Spleen (tissue), 11 donors: ENCODE results near the gene RARA. TPM values are rescaled to one million over a fixed set of nuclear protein-coding genes. Genes with fewer than 3 reads are reported as not detected.
A peak's percentile ranks its signal among the peaks of the same experiment; 100 is the strongest.

ENCODE experiments used
- DNase-seq: peaks from one replicate; pipeline ENCODE4 v3.0.0-alpha.2; 2020
- H3K27ac ChIP-seq, 8 donors: fragments of 200-600 bp; sonication (generic) in 7 of 8; 1 replicate in 4 of 8; 2 replicates in 4 of 8; pipeline versions ENCODE4 v1.5.0 to v1.8.0; 2016 to 2021; ENCODE audit warnings: inconsistent platforms in 4 of 8, mild to moderate bottlenecking in 4 of 8, moderate library complexity in 1 of 8
- H3K27me3 ChIP-seq, 7 donors: fragments of 200-600 bp; sonication (generic) in 6 of 7; replicated peaks in 1 of 7; 1 replicate in 4 of 7; 2 replicates in 3 of 7; pipeline versions ENCODE4 v1.5.0 to v1.8.0; 2016 to 2021; ENCODE audit warnings: inconsistent platforms in 3 of 7, mild to moderate bottlenecking in 1 of 7
- H3K36me3 ChIP-seq, 6 donors: fragments of 200-600 bp; sonication (generic) in 5 of 6; 1 replicate in 4 of 6; 2 replicates in 2 of 6; pipeline versions ENCODE4 v1.5.0 to v1.8.0; 2016 to 2021; ENCODE audit warnings: inconsistent platforms in 2 of 6
- H3K4me1 ChIP-seq, 6 donors: fragments of 200-600 bp; sonication (generic) in 5 of 6; 1 replicate in 3 of 6; 2 replicates in 3 of 6; pipeline versions ENCODE4 v1.5.0 to v1.8.0; 2016 to 2021; ENCODE audit warnings: inconsistent platforms in 3 of 6
- H3K4me3 ChIP-seq, 8 donors: fragments of 200-600 bp; sonication (generic) in 7 of 8; 1 replicate in 4 of 8; 2 replicates in 4 of 8; pipeline versions ENCODE4 v1.5.0 to v1.8.0; 2016 to 2021; ENCODE audit warnings: inconsistent platforms in 4 of 8, mild to moderate bottlenecking in 4 of 8, moderate library complexity in 2 of 8
- H3K9me3 ChIP-seq, 8 donors: fragments of 200-600 bp; sonication (generic) in 7 of 8; 1 replicate in 4 of 8; 2 replicates in 4 of 8; pipeline versions ENCODE4 v1.5.0 to v1.8.0; 2016 to 2021; ENCODE audit warnings: inconsistent platforms in 4 of 8
- POLR2A ChIP-seq, 3 donors: fragments of 450-650 bp; IDR thresholded peaks; one replicate each; pipeline ENCODE4 v1.5.1; 2017; ENCODE audit warnings: antibody characterized with exemption in 3 of 3, mild to moderate bottlenecking in 1 of 3
- POLR2AphosphoS5 ChIP-seq, 3 donors: sonication (generic); formaldehyde crosslinking; IDR thresholded peaks; one replicate each; pipeline ENCODE4 v1.5.1; 2017; ENCODE audit warnings: antibody characterized with exemption in 3 of 3
- WGBS, 5 donors: extraction: QIAGEN DNeasy Blood & Tissue Kit in 3 of 5; methylation state at CpG; one replicate each; pipeline versions ENCODE4 v1.1.5 to v1.1.7; 2013 to 2018; 5-methylcytosine and 5-hydroxymethylcytosine counted together
- intact Hi-C: fragments of 100-400 bp; cut with DNase I; formaldehyde crosslinking; loops from one replicate; pipeline ENCODE4 v1.15.0; 2023; ENCODE audit warnings: low total_unique reads
- polyA plus RNA-seq, 3 donors: library from polyadenylated mRNA; stranded (reverse); fragments of 200-250 nt; gene quantifications; one replicate each; pipeline ENCODE4 v1.2.1, GENCODE V29; 2013
- total RNA-seq, 7 donors: library from RNA; depleted of rRNA in 3 of 7; stranded (reverse); fragments of >200 nt in 3 of 7; fragmentation: NEBNext Ultra II Directional in 4 of 7; extraction: Animal tissue kit (Norgen Biotek cat#: 25700) in 4 of 7; gene quantifications; one replicate each; pipeline versions ENCODE4 v1.1.0 to v1.2.1, GENCODE V29; 2016 to 2021
- TF ChIP-seq, protein P1 (sequence below), 11 experiments: fragments of 200-600 bp in 7 of 11; fragments of 450-650 bp in 4 of 11; sonication (generic) in 4 of 11; IDR thresholded peaks in 8 of 11; conservative IDR thresholded peaks in 3 of 11; 1 replicate in 7 of 11; 2 replicates in 4 of 11; pipeline versions ENCODE4 v1.4.0 to v1.8.0; 2016 to 2021; ENCODE audit warnings: antibody characterized with exemption in 11 of 11, inconsistent platforms in 4 of 11, mild to moderate bottlenecking in 1 of 11
- donor health status: healthy with polysubstance abuse.
- donor health status: DM: no; HTN: no; CAD: no; lungs with moderate emphysema.
- donor health status: DM: no; HTN: no; CAD: no.
- donor health status: Bipolar disorder and iron deficiency.
- donor health status: healthy.
- donor health status: DM: no; HTN: no; CAD: no.
- donor health status: DM: yes; HTN: yes; CAD: no.

The RARA gene
- total and polyA plus RNA-seq, 10 donors, result 13.3 to 95.1 (median 58.9) TPM

DNA sequence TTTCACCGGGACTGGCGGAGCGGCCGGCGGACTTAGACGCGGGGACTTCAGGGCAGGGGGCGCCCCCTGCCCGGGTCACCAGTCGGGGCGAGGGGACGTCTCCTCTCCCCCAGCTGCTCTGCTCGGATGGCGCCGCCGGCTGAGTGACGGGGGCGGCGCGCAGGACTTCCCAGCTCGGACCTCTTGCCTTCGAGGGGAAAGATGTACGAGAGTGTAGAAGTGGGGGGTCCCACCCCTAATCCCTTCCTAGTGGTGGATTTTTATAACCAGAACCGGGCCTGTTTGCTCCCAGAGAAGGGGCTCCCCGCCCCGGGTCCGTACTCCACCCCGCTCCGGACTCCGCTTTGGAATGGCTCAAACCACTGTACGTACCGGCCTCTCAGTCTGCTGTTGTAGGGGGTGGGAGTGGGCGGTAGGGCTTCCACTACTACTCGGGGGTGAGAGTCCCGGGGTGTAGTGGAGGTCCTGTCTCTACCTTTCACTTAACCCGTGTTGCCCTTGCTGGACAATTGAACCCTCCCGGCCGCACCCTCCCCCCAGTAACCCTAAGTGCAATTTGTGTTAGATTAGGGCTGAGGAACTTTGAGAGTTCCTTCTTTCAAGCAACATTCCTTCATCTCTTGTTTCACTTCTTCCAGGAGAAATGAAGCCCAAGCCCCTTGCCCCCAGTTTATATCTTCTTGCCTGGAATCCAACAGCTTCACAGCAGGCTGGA is 33.7 kb downstream of the RARA start:
- peak overlapping the region; percentile 78 to 97 (median 94) for H3K27ac ChIP-seq
- H3K4me1 ChIP-seq, result peaks cover 64 to 100% (median 91%) of the 10 kb centered on the region in 6 donors
- intact Hi-C loops, result no loop called here
- DNase-seq, result no peak
- peaks cover 0 to 24% (median 0%) of the 10 kb centered on the region in 6 donors for H3K36me3 ChIP-seq
- TF ChIP-seq, protein P1, sequence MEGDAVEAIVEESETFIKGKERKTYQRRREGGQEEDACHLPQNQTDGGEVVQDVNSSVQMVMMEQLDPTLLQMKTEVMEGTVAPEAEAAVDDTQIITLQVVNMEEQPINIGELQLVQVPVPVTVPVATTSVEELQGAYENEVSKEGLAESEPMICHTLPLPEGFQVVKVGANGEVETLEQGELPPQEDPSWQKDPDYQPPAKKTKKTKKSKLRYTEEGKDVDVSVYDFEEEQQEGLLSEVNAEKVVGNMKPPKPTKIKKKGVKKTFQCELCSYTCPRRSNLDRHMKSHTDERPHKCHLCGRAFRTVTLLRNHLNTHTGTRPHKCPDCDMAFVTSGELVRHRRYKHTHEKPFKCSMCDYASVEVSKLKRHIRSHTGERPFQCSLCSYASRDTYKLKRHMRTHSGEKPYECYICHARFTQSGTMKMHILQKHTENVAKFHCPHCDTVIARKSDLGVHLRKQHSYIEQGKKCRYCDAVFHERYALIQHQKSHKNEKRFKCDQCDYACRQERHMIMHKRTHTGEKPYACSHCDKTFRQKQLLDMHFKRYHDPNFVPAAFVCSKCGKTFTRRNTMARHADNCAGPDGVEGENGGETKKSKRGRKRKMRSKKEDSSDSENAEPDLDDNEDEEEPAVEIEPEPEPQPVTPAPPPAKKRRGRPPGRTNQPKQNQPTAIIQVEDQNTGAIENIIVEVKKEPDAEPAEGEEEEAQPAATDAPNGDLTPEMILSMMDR (IDR thresholded peaks at IDR 0.05 in 8 of 11, conservative IDR thresholded peaks at IDR 0.05 in 3 of 11), result no peak
- TF ChIP-seq POLR2AphosphoS5 (IDR thresholded peaks at IDR 0.05), result no peak
- no peak for TF ChIP-seq POLR2A (IDR thresholded peaks at IDR 0.05)
- WGBS, 5 donors, result 10 to 33% (median 18%) methylated on average over 18 to 38 of the region's 38 CpGs
- H3K4me3 ChIP-seq, result peak overlapping the region; percentile 58 to 81 (median 68)
- no peaks in the 10 kb centered on the region for H3K27me3 ChIP-seq
- no peaks in the 10 kb centered on the region for H3K9me3 ChIP-seq

DNA sequence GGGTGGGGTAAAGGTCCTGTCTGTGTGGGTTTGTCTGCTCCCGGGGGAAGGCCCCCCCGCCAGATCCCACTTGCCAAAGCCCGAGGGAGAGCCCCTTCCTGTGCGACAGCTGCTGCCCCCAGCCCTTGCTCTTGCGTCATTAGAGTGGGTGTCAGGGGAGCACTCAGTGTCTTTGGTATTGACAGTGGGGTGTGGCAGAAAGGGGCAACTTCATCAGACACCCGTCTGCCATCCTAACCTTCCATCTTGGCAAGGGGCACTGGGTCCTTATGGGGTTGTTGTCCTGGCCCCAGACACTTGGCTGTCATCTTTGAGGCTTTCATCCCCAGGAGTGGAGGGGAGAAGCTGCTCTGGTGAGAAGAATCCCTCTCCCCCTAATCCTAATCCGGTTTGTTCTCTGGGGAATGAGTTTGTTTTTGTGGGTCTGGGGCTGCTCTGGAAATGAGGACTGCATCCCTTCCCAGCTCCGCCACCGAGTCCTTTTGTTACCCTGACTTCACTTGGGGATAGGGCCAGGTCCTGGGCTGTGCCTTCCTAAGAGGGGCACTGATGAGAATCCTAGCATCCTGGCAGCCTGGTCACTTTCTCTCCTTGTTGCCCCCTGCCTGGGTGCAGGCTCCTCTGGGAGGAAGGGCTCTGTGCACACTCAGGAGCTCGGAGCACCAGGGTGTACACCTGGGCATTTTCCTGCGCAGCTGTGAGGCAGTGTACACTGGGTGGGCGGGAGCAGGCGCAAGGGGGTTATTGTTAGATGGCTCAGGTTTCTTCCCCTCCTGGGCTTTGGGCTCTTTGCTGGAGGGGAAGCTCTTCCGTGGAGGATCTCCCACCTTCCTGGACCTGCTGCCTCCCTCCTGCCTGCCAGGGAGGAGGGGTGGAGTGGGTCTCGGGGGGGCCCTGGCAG is 34.5 kb downstream of the RARA start:
- TF ChIP-seq, protein P1 (IDR thresholded peaks at IDR 0.05 in 8 of 11, conservative IDR thresholded peaks at IDR 0.05 in 3 of 11), result no peak
- TF ChIP-seq POLR2A (IDR thresholded peaks at IDR 0.05) (no peak), POLR2AphosphoS5 (IDR thresholded peaks at IDR 0.05) (peak; percentile 43 to 50 (median 46))
- peak overlapping the region; percentile 58 to 81 (median 68) for H3K4me3 ChIP-seq
- H3K36me3 ChIP-seq, result peaks cover 0 to 26% (median 4%) of the 10 kb centered on the region in 6 donors
- intact Hi-C loops, result no loop called here
- no peaks in the 10 kb centered on the region for H3K27me3 ChIP-seq
- H3K9me3 ChIP-seq, result no peaks in the 10 kb centered on the region
- 27 to 40% (median 37%) methylated on average over 13 to 15 of the region's 15 CpGs for WGBS, 5 donors
- H3K27ac ChIP-seq, result peak overlapping the region in 7 of 8 donors; percentile 90 to 97 (median 95)
- DNase-seq, result no peak
- H3K4me1 ChIP-seq, result peaks cover 66 to 100% (median 91%) of the 10 kb centered on the region in 6 donors

DNA sequence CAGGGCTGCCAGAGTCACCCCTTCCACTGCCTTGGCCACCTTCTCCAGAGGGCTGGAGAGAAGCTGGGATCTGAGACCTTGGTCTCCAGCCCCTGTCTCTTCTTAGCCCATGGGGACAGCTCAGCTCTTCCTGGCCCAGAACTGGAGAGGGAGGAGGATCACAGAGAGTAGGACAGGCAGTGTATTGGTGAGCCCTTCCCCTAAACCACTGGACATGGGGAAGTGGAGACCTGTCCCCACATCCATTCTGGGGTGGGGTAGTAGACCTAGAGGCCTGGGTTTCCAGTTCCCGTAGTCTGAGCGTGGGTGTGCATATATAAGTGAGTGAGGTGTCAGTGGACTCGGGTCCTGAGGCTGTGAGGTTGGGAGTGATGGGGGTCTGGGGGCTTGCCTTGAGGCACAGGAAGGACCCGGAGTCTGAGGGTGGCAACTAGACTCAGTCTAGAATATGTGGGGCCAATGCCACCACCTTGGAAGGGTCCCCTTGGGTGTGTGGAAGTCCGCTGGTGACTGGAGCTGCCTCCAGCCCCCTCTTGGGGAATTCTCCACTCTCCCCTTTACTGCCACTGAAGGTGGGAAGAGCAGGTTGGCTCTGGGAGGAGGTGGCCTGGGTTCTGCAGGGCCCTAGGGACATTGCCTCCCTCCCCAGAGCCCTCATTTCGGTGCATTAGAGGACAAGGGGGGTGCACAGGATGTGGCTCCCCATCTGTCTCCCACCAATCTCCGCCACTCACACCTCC is 35.6 kb downstream of the RARA start:
- Histone ChIP-seq H3K36me3 (peaks cover 0 to 29% (median 13%) of the 10 kb centered on the region in 6 donors), H3K4me3 (peak overlapping the region; percentile 25 to 81 (median 68)), H3K27me3 (no peaks in the 10 kb centered on the region), H3K4me1 (peaks cover 66 to 100% (median 91%) of the 10 kb centered on the region in 6 donors), H3K9me3 (no peaks in the 10 kb centered on the region), H3K27ac (peak overlapping the region; percentile 54 to 97 (median 92))
- TF ChIP-seq POLR2AphosphoS5 (IDR thresholded peaks at IDR 0.05) (no peak), POLR2A (IDR thresholded peaks at IDR 0.05) (no peak)
- TF ChIP-seq, protein P1 (IDR thresholded peaks at IDR 0.05 in 8 of 11, conservative IDR thresholded peaks at IDR 0.05 in 3 of 11), result no peak
- WGBS, 5 donors, result 17 to 38% (median 25%) methylated on average over 6 to 7 of the region's 7 CpGs
- no peak for DNase-seq
- intact Hi-C loops, result no loop called here
